H9 (cell line): ENCODE measurements around the gene TMEM120B. TPM values are rescaled to one million over a fixed set of nuclear protein-coding genes. Genes with fewer than 3 reads are reported as not detected.
A peak's percentile ranks its signal among the peaks of the same experiment; 100 is the strongest.

ENCODE experiments used
- DNase-seq: peaks from one replicate; pipeline ENCODE4 v3.0.0-alpha.2; 2017
- H2AFZ ChIP-seq: one replicate; pipeline ENCODE4 v1.6.1; 2013; ENCODE audit warnings: mild to moderate bottlenecking, low read length, control low read depth, moderate library complexity
- H2AK5ac ChIP-seq: 2 replicates; pipeline ENCODE4 v1.6.1; 2013; ENCODE audit warnings: low read length, control low read depth, mixed read lengths; ENCODE audit not compliant: insufficient read length
- H2BK120ac ChIP-seq: one replicate; pipeline ENCODE4 v1.6.1; 2013; ENCODE audit warnings: low read depth, mild to moderate bottlenecking, low read length, control low read depth, inconsistent platforms; ENCODE audit not compliant: poor library complexity, severe bottlenecking
- H2BK12ac ChIP-seq: 2 replicates; pipeline ENCODE4 v1.6.1; 2013; ENCODE audit warnings: low read length, control low read depth, mixed read lengths, low read depth; ENCODE audit not compliant: insufficient read length
- H2BK15ac ChIP-seq: 2 replicates; pipeline ENCODE4 v1.6.1; 2013; ENCODE audit warnings: low read depth, low read length, control low read depth
- H2BK20ac ChIP-seq: one replicate; pipeline ENCODE4 v1.6.1; 2013; ENCODE audit warnings: low read depth, mild to moderate bottlenecking, low read length, control low read depth, inconsistent platforms; ENCODE audit not compliant: poor library complexity, severe bottlenecking
- H2BK5ac ChIP-seq: 2 replicates; pipeline ENCODE4 v1.6.1; 2013; ENCODE audit warnings: low read length, control low read depth, mixed read lengths; ENCODE audit not compliant: insufficient read length
- H3K14ac ChIP-seq: 2 replicates; pipeline ENCODE4 v1.6.1; 2013; ENCODE audit warnings: low read length, control low read depth; ENCODE audit not compliant: insufficient read depth
- H3K18ac ChIP-seq: 2 replicates; pipeline ENCODE4 v1.6.1; 2013; ENCODE audit warnings: low read depth, mild to moderate bottlenecking, mixed read lengths, low read length, control low read depth; ENCODE audit not compliant: insufficient read length
- H3K23ac ChIP-seq: 2 replicates; pipeline ENCODE4 v1.6.1; 2013; ENCODE audit warnings: low read length, control low read depth, mixed read lengths, low read depth; ENCODE audit not compliant: insufficient read length
- H3K23me2 ChIP-seq: 2 replicates; pipeline ENCODE4 v1.6.1; 2013; ENCODE audit warnings: low read depth, mild to moderate bottlenecking, mixed read lengths, low read length, control low read depth; ENCODE audit not compliant: insufficient read length, poor library complexity, severe bottlenecking
- H3K27ac ChIP-seq: 2 replicates; pipeline ENCODE4 v1.5.1; 2013; ENCODE audit warnings: low read length, control low read depth, mixed read lengths, low read depth; ENCODE audit not compliant: insufficient read length
- H3K27me3 ChIP-seq: 2 replicates; pipeline ENCODE4 v1.6.1; 2013; ENCODE audit warnings: low read length, control low read depth, inconsistent platforms; ENCODE audit not compliant: insufficient read depth
- H3K4ac ChIP-seq: 2 replicates; pipeline ENCODE4 v1.6.1; 2013; ENCODE audit warnings: low read depth, mild to moderate bottlenecking, control low read depth, inconsistent platforms, low read length, moderate library complexity
- H3K4me1 ChIP-seq: 2 replicates; pipeline ENCODE4 v1.6.1; 2013; ENCODE audit warnings: low read length, control low read depth, inconsistent platforms; ENCODE audit not compliant: insufficient read depth
- H3K4me2 ChIP-seq: 2 replicates; pipeline ENCODE4 v1.6.1; 2013; ENCODE audit warnings: low read length, control low read depth, mixed read lengths; ENCODE audit not compliant: insufficient read length, insufficient read depth
- H3K56ac ChIP-seq: 2 replicates; pipeline ENCODE4 v1.6.1; 2013; ENCODE audit warnings: low read depth, mild to moderate bottlenecking, mixed read lengths, low read length, control low read depth; ENCODE audit not compliant: insufficient read length
- H3K79me1 ChIP-seq: 2 replicates; pipeline ENCODE4 v1.6.1; 2013; ENCODE audit warnings: low read depth, mild to moderate bottlenecking, moderate library complexity, low read length, control low read depth, inconsistent platforms; ENCODE audit not compliant: insufficient read depth, poor library complexity, severe bottlenecking
- H3K79me2 ChIP-seq: 2 replicates; pipeline ENCODE4 v1.6.1; 2013; ENCODE audit warnings: low read length, control low read depth, inconsistent platforms; ENCODE audit not compliant: insufficient read depth
- H3K9ac ChIP-seq: 2 replicates; pipeline ENCODE4 v1.6.1; 2013; ENCODE audit warnings: low read length, control low read depth, mixed read lengths; ENCODE audit not compliant: insufficient read length; ENCODE audit errors: extremely low read depth
- H3K9me3 ChIP-seq: one replicate; pipeline ENCODE4 v1.6.1; 2013; ENCODE audit warnings: low read depth, low read length, inconsistent platforms; ENCODE audit not compliant: control insufficient read depth
- H3T11ph ChIP-seq: one replicate; pipeline ENCODE4 v1.6.1; 2013; ENCODE audit warnings: mild to moderate bottlenecking, low read length, control low read depth, inconsistent platforms
- H4K20me1 ChIP-seq: one replicate; pipeline ENCODE4 v1.6.1; 2013; ENCODE audit not compliant: control insufficient read depth, insufficient read length, insufficient read depth
- H4K5ac ChIP-seq: 2 replicates; pipeline ENCODE4 v1.6.1; 2013; ENCODE audit warnings: low read depth, mild to moderate bottlenecking, mixed read lengths, low read length, control low read depth; ENCODE audit not compliant: insufficient read length
- H4K8ac ChIP-seq: replicated peaks from 2 replicates; pipeline ENCODE4 v1.6.1; 2013; ENCODE audit warnings: low read length, control low read depth, mixed read lengths, low read depth; ENCODE audit not compliant: insufficient read length
- H4K91ac ChIP-seq: 2 replicates; pipeline ENCODE4 v1.6.1; 2013; ENCODE audit warnings: low read depth, mild to moderate bottlenecking, moderate library complexity, mixed read lengths, low read length, control low read depth; ENCODE audit not compliant: insufficient read length
- H3K27ac Mint-ChIP-seq, 3 experiments: 2 replicates in 2 of 3; 3 replicates in 1 of 3; pipeline ENCODE4 v1.8.0; 2020 to 2021; ENCODE audit warnings: mixed read lengths in 3 of 3, mild to moderate bottlenecking in 1 of 3, moderate library complexity in 1 of 3
- H3K27me3 Mint-ChIP-seq: 2 replicates; pipeline ENCODE4 v1.8.0; 2021; ENCODE audit warnings: low read depth, mild to moderate bottlenecking, moderate library complexity, mixed read lengths
- H3K36me3 Mint-ChIP-seq, 3 experiments: 2 replicates in 2 of 3; 3 replicates in 1 of 3; pipeline ENCODE4 v1.8.0; 2020 to 2021; ENCODE audit warnings: low read depth in 3 of 3, mixed read lengths in 3 of 3; ENCODE audit not compliant: insufficient read depth in 1 of 3
- H3K4me1 Mint-ChIP-seq, 2 experiments: 2 replicates each; pipeline ENCODE4 v1.8.0; 2020; ENCODE audit warnings: mixed read lengths in 2 of 2
- H3K4me3 Mint-ChIP-seq, 2 experiments: 2 replicates in 1 of 2; 3 replicates in 1 of 2; pipeline ENCODE4 v1.8.0; 2020 to 2021; ENCODE audit warnings: mild to moderate bottlenecking in 2 of 2, mixed read lengths in 2 of 2, moderate library complexity in 1 of 2
- H3K9me3 Mint-ChIP-seq, 2 experiments: 2 replicates in 1 of 2; 3 replicates in 1 of 2; pipeline ENCODE4 v1.8.0; 2020; ENCODE audit warnings: mild to moderate bottlenecking in 2 of 2, mixed read lengths in 2 of 2, moderate library complexity in 1 of 2
- WGBS: extraction: QIAGEN DNeasy Blood & Tissue Kit; methylation state at CpG from one replicate; pipeline ENCODE4 v1.1.7; 2013; ENCODE audit warnings: missing lambda C conversion rate, low lambda C conversion rate, mixed read lengths; ENCODE audit not compliant: insufficient read length; ENCODE audit errors: extremely low coverage; 5-methylcytosine and 5-hydroxymethylcytosine counted together
- total RNA-seq: library from RNA; stranded (reverse); gene quantifications from 2 replicates; pipeline ENCODE4 v1.2.1, GENCODE V29; 2021
- TF ChIP-seq, protein P1 (sequence below): fragments of 200-600 bp; sonication (generic); conservative IDR thresholded peaks from 3 replicates; pipeline ENCODE4 v1.8.0; 2021; ENCODE audit warnings: antibody characterized with exemption, mild to moderate bottlenecking

TMEM120B gene
- total RNA-seq, 1 experiment from 2014 or later: 25.8 TPM

DNA sequence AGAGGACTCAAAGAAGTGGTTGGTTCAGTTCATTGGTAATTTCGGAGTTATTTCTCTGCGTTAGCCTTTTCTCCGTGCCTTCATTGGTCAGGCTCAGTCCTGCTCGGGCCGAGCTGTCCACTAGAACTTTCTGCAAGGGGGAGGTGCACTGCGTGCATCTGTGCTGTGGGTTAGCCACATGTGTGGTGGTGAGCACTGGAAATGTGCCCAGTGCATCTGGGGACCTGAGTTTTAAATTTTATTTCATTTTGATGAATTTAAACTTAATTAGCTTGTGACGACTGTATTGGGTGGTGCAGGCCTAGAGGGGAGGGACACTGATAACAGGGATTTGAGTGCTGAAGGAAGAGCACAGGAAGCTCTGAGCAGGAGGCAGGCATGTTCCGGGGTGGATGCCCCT lies 115.8 kb downstream of the TMEM120B start:
- Histone ChIP-seq H4K20me1 (no peaks in the 10 kb centered on the region), H3K18ac (no peak overlapping the region), H3K9ac (no peak overlapping the region), H3K27me3 (no peaks in the 10 kb centered on the region), H3K27ac (no peak overlapping the region), H3K4me1 (no peaks in the 10 kb centered on the region), H2AK5ac (no peak overlapping the region), H3K9me3 (no peaks in the 10 kb centered on the region), H3K23me2 (no peaks in the 10 kb centered on the region), H4K8ac (no peak overlapping the region), H2BK120ac (no peak overlapping the region), H3K56ac (no peak overlapping the region), H2BK5ac (no peak overlapping the region), H3K23ac (no peak overlapping the region), H2BK12ac (no peak overlapping the region), H4K91ac (no peak overlapping the region), H3K4me2 (no peak overlapping the region), H2AFZ (no peak overlapping the region), H2BK20ac (no peak overlapping the region), H2BK15ac (no peak overlapping the region), H3T11ph (no peak overlapping the region), H3K79me2 (no peaks in the 10 kb centered on the region), H3K14ac (no peak overlapping the region), H3K4ac (no peak overlapping the region), H4K5ac (no peak overlapping the region), H3K79me1 (no peaks in the 10 kb centered on the region)
- peak; percentile 18 for DNase-seq
- Mint-ChIP-seq H3K36me3 (peaks cover 24 to 79% (median 63%) of the 10 kb centered on the region in 3 experiments; a peak in 6 of 7 replicates), H3K27me3 (no peaks in the 10 kb centered on the region), H3K4me3 (peak overlapping the region in 1 of 2 experiments; percentile 53; a peak in 1 of 5 replicates), H3K4me1 (peaks cover 0 to 8% of the 10 kb centered on the region in 2 experiments; a peak in 1 of 4 replicates), H3K27ac (no peak overlapping the region; a peak in 1 of 7 replicates), H3K9me3 (no peaks in the 10 kb centered on the region; a peak in 1 of 5 replicates)
- TF ChIP-seq, protein P1, sequence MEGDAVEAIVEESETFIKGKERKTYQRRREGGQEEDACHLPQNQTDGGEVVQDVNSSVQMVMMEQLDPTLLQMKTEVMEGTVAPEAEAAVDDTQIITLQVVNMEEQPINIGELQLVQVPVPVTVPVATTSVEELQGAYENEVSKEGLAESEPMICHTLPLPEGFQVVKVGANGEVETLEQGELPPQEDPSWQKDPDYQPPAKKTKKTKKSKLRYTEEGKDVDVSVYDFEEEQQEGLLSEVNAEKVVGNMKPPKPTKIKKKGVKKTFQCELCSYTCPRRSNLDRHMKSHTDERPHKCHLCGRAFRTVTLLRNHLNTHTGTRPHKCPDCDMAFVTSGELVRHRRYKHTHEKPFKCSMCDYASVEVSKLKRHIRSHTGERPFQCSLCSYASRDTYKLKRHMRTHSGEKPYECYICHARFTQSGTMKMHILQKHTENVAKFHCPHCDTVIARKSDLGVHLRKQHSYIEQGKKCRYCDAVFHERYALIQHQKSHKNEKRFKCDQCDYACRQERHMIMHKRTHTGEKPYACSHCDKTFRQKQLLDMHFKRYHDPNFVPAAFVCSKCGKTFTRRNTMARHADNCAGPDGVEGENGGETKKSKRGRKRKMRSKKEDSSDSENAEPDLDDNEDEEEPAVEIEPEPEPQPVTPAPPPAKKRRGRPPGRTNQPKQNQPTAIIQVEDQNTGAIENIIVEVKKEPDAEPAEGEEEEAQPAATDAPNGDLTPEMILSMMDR: no peak
- no CpG with 5 or more reads among the region's 8 CpGs for WGBS
